Liver (tissue), 9 donors: ENCODE measurements around the gene STK35. TPM values are rescaled to one million over a fixed set of nuclear protein-coding genes. Genes with fewer than 3 reads are reported as not detected.

Source experiments
- DNase-seq: peaks from one replicate; pipeline ENCODE4 v3.0.0-alpha.2; 2017; ENCODE audit warnings: low spot score
- H3K27ac ChIP-seq, 2 donors: one replicate each; pipeline ENCODE4 v1.7.0; 2013; ENCODE audit warnings: inconsistent platforms in 2 of 2, low read length in 2 of 2, control low read depth in 1 of 2, low read depth in 1 of 2, mild to moderate bottlenecking in 1 of 2
- H3K27me3 ChIP-seq, 4 donors: one replicate each; pipeline versions ENCODE4 v1.6.1 to v1.7.0; 2013; ENCODE audit warnings: low read length in 3 of 4, inconsistent platforms in 1 of 4, mild to moderate bottlenecking in 1 of 4, moderate library complexity in 1 of 4; ENCODE audit not compliant: control insufficient read depth in 4 of 4, insufficient read depth in 4 of 4
- H3K36me3 ChIP-seq, 4 donors: one replicate each; pipeline versions ENCODE4 v1.6.1 to v1.7.0; 2013; ENCODE audit warnings: low read length in 3 of 4, mild to moderate bottlenecking in 3 of 4, low read depth in 1 of 4, moderate library complexity in 1 of 4; ENCODE audit not compliant: control insufficient read depth in 4 of 4, insufficient read depth in 3 of 4
- H3K4me1 ChIP-seq, 4 donors: one replicate each; pipeline versions ENCODE4 v1.6.1 to v1.7.0; 2013; ENCODE audit warnings: low read length in 3 of 4, mild to moderate bottlenecking in 3 of 4, moderate library complexity in 1 of 4; ENCODE audit not compliant: control insufficient read depth in 4 of 4, insufficient read depth in 4 of 4
- H3K4me3 ChIP-seq, 3 donors: one replicate each; pipeline versions ENCODE4 v1.6.1 to v1.7.0; 2013; ENCODE audit warnings: low read length in 3 of 3, control low read depth in 1 of 3, low read depth in 1 of 3, mild to moderate bottlenecking in 1 of 3
- H3K9ac ChIP-seq, 2 donors: one replicate each; pipeline ENCODE4 v1.7.0; 2013; ENCODE audit warnings: low read length in 2 of 2, mild to moderate bottlenecking in 2 of 2, moderate library complexity in 2 of 2, control low read depth in 1 of 2, low read depth in 1 of 2
- H3K9me3 ChIP-seq, 4 donors: one replicate each; pipeline versions ENCODE4 v1.6.1 to v1.7.0; 2013; ENCODE audit warnings: low read length in 3 of 4; ENCODE audit not compliant: control insufficient read depth in 4 of 4
- ATF3 ChIP-seq: IDR thresholded peaks from 2 replicates; pipeline ENCODE4 v1.6.1; 2016; ENCODE audit warnings: antibody characterized with exemption
- CTCF ChIP-seq: fragments of 150-350 bp; IDR thresholded peaks from 2 replicates; pipeline ENCODE4 v1.5.1; 2017; ENCODE audit warnings: improper control_type of control experiment, low read depth, low read length; ENCODE audit not compliant: missing input control
- FOXA1 ChIP-seq: IDR thresholded peaks from 2 replicates; pipeline ENCODE4 v1.6.1; 2016; ENCODE audit warnings: antibody characterized with exemption
- FOXA2 ChIP-seq: IDR thresholded peaks from 2 replicates; pipeline ENCODE4 v1.6.1; 2016; ENCODE audit warnings: antibody characterized with exemption
- GABPA ChIP-seq, 2 donors: IDR thresholded peaks in 1 of 2; conservative IDR thresholded peaks in 1 of 2; 2 replicates each; pipeline ENCODE4 v1.6.1; 2016; ENCODE audit warnings: antibody characterized with exemption in 2 of 2, mild to moderate bottlenecking in 1 of 2, moderate library complexity in 1 of 2
- HNF4A ChIP-seq, 2 donors: conservative IDR thresholded peaks; 2 replicates each; pipeline ENCODE4 v1.6.1; 2016; ENCODE audit warnings: antibody characterized with exemption in 2 of 2, mild to moderate bottlenecking in 2 of 2
- HNF4G ChIP-seq: IDR thresholded peaks from 2 replicates; pipeline ENCODE4 v1.6.1; 2016; ENCODE audit warnings: antibody characterized with exemption
- JUND ChIP-seq, 2 donors: IDR thresholded peaks; 2 replicates each; pipeline ENCODE4 v1.6.1; 2016; ENCODE audit warnings: antibody characterized with exemption in 2 of 2
- MAX ChIP-seq: IDR thresholded peaks from 2 replicates; pipeline ENCODE4 v1.6.1; 2016; ENCODE audit warnings: antibody characterized with exemption
- NR2F2 ChIP-seq: IDR thresholded peaks from 2 replicates; pipeline ENCODE4 v1.6.1; 2016; ENCODE audit warnings: antibody characterized with exemption
- RAD21 ChIP-seq, 2 donors: IDR thresholded peaks; 2 replicates each; pipeline ENCODE4 v1.6.1; 2016; ENCODE audit warnings: antibody characterized with exemption in 2 of 2, mild to moderate bottlenecking in 2 of 2
- SP1 ChIP-seq: IDR thresholded peaks from 2 replicates; pipeline ENCODE4 v1.6.1; 2018; ENCODE audit warnings: antibody characterized with exemption, mild to moderate bottlenecking
- TAF1 ChIP-seq: conservative IDR thresholded peaks from 2 replicates; pipeline ENCODE4 v1.6.1; 2016; ENCODE audit warnings: antibody characterized with exemption, mild to moderate bottlenecking
- YY1 ChIP-seq: IDR thresholded peaks from 2 replicates; pipeline ENCODE4 v1.6.1; 2016; ENCODE audit warnings: antibody characterized with exemption, mild to moderate bottlenecking
- ZBTB33 ChIP-seq: IDR thresholded peaks from 2 replicates; pipeline ENCODE4 v1.6.1; 2016; ENCODE audit warnings: antibody characterized with exemption
- WGBS: extraction: QIAGEN DNeasy Blood & Tissue Kit; methylation state at CpG from one replicate; pipeline ENCODE4 v1.1.7; 2013; 5-methylcytosine and 5-hydroxymethylcytosine counted together
- polyA plus RNA-seq, 2 donors: library from polyadenylated mRNA; stranded (reverse) in 1 of 2; unstranded in 1 of 2; fragments of 200-250 nt in 1 of 2; fragments of >200 nt in 1 of 2; fragmentation: Nextera tagmentation in 1 of 2; extraction: Ambion mirVana in 1 of 2; gene quantifications; one replicate each; pipeline versions ENCODE4 v1.2.1 to v1.2.3, GENCODE V29; 2013 to 2015
- total RNA-seq, 2 donors: library from RNA; depleted of rRNA; stranded (reverse); fragments of >200 nt; gene quantifications; one replicate each; pipeline ENCODE4 v1.2.3, GENCODE V29; 2014
- donor health status: healthy.
- donor health status: healthy.
- donor health status: healthy.
- donor health status: healthy.
- donor health status: healthy.

Gene STK35
- total and polyA plus RNA-seq, 4 donors: 2.5 to 18.5 (median 9.9) TPM

GRCh38 chr20:2108987-2109386, 7.4 kb downstream of the STK35 start:
- TF ChIP-seq CTCF: no peak
- TF ChIP-seq TAF1: no peak
- TF ChIP-seq HNF4G: no peak
- peak overlapping the region in 1 of 2 donors; percentile 8 for H3K27ac ChIP-seq
- 94% methylated on average over 4 of the region's 4 CpGs for WGBS
- no peaks in the 10 kb centered on the region for H3K27me3 ChIP-seq
- H3K4me1 ChIP-seq: peaks cover 2 to 21% (median 16%) of the 10 kb centered on the region in 4 donors
- H3K36me3 ChIP-seq: peaks cover 0 to 4% (median 0%) of the 10 kb centered on the region in 4 donors
- DNase-seq: no peak
- no peaks in the 10 kb centered on the region for H3K9me3 ChIP-seq
- H3K9ac ChIP-seq: no peak overlapping the region
- H3K4me3 ChIP-seq: no peak overlapping the region

GRCh38 chr20:2109425-2110210, 8.0 kb downstream of the STK35 start:
- no peak for DNase-seq
- 69% methylated on average over 6 of the region's 6 CpGs for WGBS
- TF ChIP-seq HNF4A (conservative IDR thresholded peaks at IDR 0.05): no peak
- peak; percentile 58 for TF ChIP-seq NR2F2
- Histone ChIP-seq H3K36me3 (peaks cover 0 to 4% (median 0%) of the 10 kb centered on the region in 4 donors), H3K4me3 (no peak overlapping the region), H3K9ac (no peak overlapping the region), H3K4me1 (peaks cover 2 to 14% (median 10%) of the 10 kb centered on the region in 4 donors), H3K9me3 (no peaks in the 10 kb centered on the region), H3K27me3 (no peaks in the 10 kb centered on the region), H3K27ac (no peak overlapping the region)

- Histone ChIP-seq H3K27me3 (no peaks in the 10 kb centered on the region), H3K9ac (no peak overlapping the region), H3K4me1 (peaks cover 1 to 6% (median 4%) of the 10 kb centered on the region in 4 donors), H3K27ac (no peak overlapping the region), H3K4me3 (no peak overlapping the region), H3K9me3 (no peaks in the 10 kb centered on the region), H3K36me3 (peaks cover 0 to 18% (median 12%) of the 10 kb centered on the region in 4 donors)
- no peak for DNase-seq
- TF ChIP-seq MAX: no peak
- WGBS: 93% methylated on average over 4 of the region's 4 CpGs
These were observed 11.3 kb downstream of the STK35 start for GRCh38 chr20:2112910-2113309.

GRCh38 chr20:2114127-2114959, 12.7 kb downstream of the STK35 start:
- Histone ChIP-seq H3K36me3 (peaks cover 0 to 19% (median 16%) of the 10 kb centered on the region in 4 donors), H3K27me3 (no peaks in the 10 kb centered on the region), H3K9ac (no peak overlapping the region), H3K4me1 (peaks cover 0 to 5% (median 3%) of the 10 kb centered on the region in 4 donors), H3K9me3 (no peaks in the 10 kb centered on the region), H3K27ac (peak overlapping the region; percentile 9 to 39), H3K4me3 (no peak overlapping the region)
- TF ChIP-seq HNF4A (conservative IDR thresholded peaks at IDR 0.05): no peak
- no peak for TF ChIP-seq GABPA (IDR thresholded peaks at IDR 0.05 in 1 of 2, conservative IDR thresholded peaks at IDR 0.05 in 1 of 2)
- TF ChIP-seq RAD21 (IDR thresholded peaks at IDR 0.05): no peak
- no peak for TF ChIP-seq JUND (IDR thresholded peaks at IDR 0.05)
- no peak for TF ChIP-seq SP1
- no peak for TF ChIP-seq ZBTB33
- no peak for TF ChIP-seq NR2F2
- no peak for TF ChIP-seq ATF3
- no peak for TF ChIP-seq FOXA1
- TF ChIP-seq FOXA2: no peak
- no peak for TF ChIP-seq YY1
- no peak for DNase-seq
- WGBS: 92% methylated on average over 9 of the region's 9 CpGs
